NCI-H1930 (cell line): ENCODE results near the gene RNF114.
A peak's percentile ranks its signal among the peaks of the same experiment; 100 is the strongest.
"Not testable (repeated sequence)": the region's sequence is repeated elsewhere in the genome, so short reads cannot be mapped to it uniquely, and the experiment has no call there.

Source experiments
- DNase-seq, 2 experiments: peaks; one replicate each; lab custom pipeline; 2025; lab: John Stamatoyannopoulos, UW

Gene RNF114

GRCh38 chr20:49928411-49929141, 7.6 kb upstream of the RNF114 start:
- peak; percentile 64 to 77 for DNase-seq

DNA sequence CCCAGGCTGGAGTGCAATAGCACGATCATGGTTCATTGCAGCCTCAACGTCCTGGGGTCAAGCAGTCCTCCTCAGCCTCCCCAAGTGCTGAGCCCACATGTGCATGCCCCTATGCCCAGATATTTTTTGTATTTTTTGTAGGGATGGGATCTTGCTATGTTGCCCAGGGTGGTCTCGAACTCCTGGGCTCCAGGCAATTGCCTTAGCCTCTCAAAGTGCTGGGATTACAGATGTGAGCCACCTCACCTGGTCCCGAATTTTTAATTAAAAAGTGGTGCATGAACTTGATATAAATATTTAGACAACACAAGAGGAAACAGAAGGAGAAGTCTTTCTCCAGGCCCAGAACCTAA, 7.1 kb upstream of the RNF114 start:
- DNase-seq, result no peak

- no peak for DNase-seq
These were observed 448 bp upstream of the RNF114 start for GRCh38 chr20:49935746-49936152.

- no peak for DNase-seq
These were observed 1.1 kb downstream of the RNF114 start for GRCh38 chr20:49937027-49937929.

DNA sequence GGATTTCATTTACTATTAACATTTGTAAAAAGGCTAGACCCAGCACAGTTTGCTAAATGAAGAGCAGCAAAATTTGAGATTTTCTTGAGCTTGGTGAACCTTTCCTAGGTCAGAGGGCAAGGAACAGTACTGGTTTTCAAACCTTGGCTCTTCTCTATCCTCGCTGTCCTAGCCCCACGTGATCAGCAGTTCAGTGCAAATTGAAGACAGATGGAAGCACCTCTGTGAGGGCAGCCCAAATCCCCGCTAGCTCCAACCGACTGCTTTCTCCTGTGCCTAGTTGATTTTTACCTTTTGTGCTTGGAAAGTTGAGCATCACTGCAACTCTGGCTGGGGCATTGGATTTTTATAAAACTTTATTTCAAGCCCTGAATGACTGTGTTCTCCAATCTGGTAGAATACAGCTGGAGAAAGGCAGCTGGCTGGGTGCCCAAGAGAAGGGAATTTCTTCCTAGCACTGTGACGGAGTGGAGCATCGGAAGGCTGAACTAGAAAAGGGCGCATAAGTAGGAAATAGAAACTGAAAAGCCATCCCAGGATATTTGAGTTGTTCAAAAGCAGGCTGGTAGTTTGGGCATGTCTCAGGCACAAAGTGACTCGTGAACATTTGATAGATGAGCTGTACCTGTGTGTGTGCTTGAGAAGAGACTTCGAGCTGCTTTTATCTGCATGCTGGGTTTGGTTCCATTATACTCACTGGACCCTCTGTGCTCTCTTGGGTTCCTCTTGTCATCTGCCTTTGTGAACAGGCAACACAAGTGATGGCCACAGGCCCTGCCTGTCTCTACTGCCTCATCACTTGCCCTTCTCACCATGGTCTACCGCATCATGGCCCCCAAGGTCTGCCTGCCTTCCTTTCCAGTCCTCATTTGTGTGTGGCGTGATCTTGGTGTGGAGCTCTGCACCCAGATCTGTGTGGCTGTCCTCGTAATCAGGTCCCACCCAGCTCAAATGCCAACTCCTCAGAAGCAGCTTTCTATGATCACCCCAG, 2.3 kb downstream of the RNF114 start:
- DNase-seq, result no peak

- no peak for DNase-seq
These were observed 5.3 kb downstream of the RNF114 start for GRCh38 chr20:49941456-49941855.

GRCh38 chr20:49942303-49942702, 6.1 kb downstream of the RNF114 start:
- no peak for DNase-seq

DNA sequence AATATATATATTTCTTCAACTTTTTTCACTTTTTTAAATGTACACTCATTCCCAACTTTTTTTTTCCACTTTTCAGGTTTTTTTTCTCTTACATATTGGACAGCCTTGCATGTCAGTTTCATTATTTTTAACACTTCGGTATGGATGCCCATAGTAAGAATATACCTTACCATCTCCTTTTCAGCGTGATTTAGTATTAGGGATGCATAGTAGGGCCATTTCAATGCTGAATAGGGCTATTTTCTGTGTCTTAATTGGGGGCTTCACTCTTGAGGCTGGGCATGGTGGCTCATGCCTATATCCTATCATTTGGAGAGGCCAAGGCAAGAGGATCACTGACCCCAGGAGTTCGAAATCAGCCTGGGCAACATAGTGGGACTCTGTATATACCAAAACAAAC, 6.7 kb downstream of the RNF114 start:
- DNase-seq, result no peak

GRCh38 chr20:49945306-49945700, 9.1 kb downstream of the RNF114 start:
- no peak for DNase-seq

DNA sequence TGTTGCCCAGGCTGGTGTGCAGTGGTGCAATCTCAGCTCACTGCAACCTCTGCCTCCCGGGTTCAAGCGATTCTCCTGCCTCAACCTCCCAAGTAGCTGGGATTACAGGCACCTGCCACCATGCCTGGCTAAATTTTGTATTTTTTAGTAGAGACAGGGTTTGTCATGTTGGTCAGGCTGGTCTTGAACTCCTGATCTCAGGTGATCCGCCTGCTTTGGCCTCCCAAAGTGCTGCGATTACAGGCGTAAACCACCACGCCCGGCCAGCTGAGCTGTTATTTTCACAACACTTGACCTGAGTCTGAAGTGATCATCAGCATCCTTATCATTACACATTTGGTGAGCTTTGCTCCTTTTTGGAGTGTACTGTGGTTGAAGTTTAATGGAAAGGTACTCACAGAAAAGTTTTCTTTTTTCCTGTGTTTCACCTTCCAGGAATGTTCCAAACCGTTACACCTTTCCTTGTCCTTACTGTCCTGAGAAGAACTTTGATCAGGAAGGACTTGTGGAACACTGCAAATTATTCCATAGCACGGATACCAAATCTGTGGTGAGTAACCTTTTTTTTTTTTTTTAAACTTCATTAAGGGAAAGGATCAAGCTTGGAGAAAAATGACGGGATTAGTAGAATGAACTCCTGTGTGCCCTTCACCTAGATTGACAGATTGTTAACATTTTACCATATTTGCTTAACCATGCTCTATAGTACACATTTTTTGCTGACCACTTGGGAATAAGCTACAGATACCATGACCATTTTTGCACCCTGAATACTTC, 9.7 kb downstream of the RNF114 start:
- DNase-seq, result no peak

DNA sequence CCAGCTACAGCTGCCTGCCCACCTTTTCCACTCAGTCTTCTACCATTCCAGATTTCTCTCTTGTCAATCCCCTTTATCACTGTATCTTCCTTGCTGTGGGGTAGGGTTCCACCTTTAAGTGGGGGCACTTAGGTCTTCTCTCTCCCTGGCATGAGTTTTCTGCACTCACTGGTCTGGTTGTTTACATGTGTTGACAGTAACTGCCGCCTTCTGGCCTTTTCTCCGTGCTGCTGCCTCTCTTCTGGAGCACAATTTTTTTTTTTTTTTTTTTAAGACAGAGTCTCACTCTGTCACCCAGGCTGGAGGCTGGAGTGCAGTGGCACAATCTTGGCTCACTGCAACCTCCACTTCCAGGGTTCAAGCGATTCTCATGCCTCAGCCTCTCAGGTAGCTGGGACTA, 12.0 kb downstream of the RNF114 start:
- no peak for DNase-seq

- no peak for DNase-seq
These were observed 12.8 kb downstream of the RNF114 start for GRCh38 chr20:49948809-49949507.

GRCh38 chr20:49951151-49951550, 15.0 kb downstream of the RNF114 start:
- no peak for DNase-seq

DNA sequence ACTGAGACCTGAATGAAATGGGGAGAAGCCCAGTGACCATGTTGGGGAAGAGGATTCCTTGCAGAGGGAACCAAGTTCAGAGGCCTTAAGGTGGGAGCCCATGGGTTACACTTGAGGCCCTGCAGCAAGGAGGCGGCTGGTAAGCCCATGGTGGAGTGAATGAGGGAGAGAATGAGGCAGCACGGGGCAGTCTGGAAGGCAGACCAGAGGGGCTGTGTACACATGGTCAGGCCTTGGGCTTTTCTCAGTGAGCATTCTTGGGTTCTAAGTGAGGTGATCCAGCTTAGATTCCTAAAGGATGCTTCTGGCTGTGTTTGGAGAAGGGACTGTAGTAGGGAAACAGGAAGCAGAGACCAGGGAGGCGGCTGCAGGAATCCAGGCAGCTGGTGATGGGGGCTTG, 19.0 kb downstream of the RNF114 start:
- DNase-seq, result no peak

- DNase-seq, result not testable (repeated sequence)
These were observed 19.7 kb downstream of the RNF114 start for GRCh38 chr20:49955830-49956396.

DNA sequence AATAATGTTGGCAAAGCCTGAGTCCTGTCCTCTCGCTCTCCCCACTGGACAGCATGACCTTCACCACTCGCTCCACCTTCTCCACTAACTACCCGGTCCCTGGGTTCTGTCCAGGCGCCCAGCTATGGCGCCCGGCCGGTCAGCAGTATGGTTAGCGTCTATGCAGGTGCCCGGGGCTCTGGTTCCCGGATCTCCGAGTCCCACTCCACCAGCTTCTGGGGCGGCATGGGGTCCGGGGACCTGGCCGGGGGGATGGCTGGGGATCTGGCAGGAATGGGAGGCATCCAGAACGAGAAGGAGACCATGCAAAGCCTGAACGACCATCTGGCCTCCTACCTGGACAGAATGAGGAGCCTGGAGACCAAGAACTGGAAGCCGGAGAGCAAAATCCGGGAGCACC, 20.5 kb downstream of the RNF114 start:
- DNase-seq, result no peak

GRCh38 chr20:49957089-49957938, 21.1 kb downstream of the RNF114 start:
- not testable (repeated sequence) for DNase-seq

DNA sequence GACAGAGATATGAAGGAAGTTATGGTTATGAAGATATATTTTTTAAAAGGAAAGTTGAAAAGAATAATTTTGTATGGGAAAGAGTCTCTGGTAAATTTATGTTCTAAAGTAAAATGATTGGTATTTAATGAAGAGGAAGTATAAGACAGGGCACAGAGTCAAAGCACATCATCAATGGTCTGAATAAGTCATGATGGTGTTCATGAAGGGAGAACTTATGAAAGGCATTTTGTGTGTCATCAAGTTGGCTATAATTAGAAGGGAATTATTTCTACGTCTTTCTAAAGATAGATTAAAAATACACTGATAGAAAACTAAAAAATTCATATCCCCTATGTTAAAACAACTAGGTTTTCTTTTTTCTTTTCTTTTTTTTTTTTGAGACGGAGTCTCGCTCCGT, 25.2 kb downstream of the RNF114 start:
- no peak for DNase-seq
